GM18861 (cell line): ENCODE data around the gene NUP93.
"Not testable (repeated sequence)": the region's sequence is repeated elsewhere in the genome, so short reads cannot be mapped to it uniquely, and the experiment has no call there.

Source experiments
- ATAC-seq: cut with Tn5 transposase; IDR thresholded peaks from one replicate; pipeline ENCODE4 v1.9.1; 2021; ENCODE audit not compliant: unreplicated experiment

Gene NUP93

GRCh38 chr16:56708525-56709442 lies 21.1 kb upstream of the NUP93 start:
- ATAC-seq: no peak

GRCh38 chr16:56709443-56710040 lies 20.4 kb upstream of the NUP93 start:
- ATAC-seq: no peak

- no peak for ATAC-seq
Measured at GRCh38 chr16:56710181-56710737, 19.7 kb upstream of the NUP93 start.

GRCh38 chr16:56711862-56712261 lies 18.1 kb upstream of the NUP93 start:
- no peak for ATAC-seq

- no peak for ATAC-seq
Measured at GRCh38 chr16:56713794-56714193, 16.1 kb upstream of the NUP93 start.

GRCh38 chr16:56715126-56715525 lies 14.8 kb upstream of the NUP93 start:
- no peak for ATAC-seq

- ATAC-seq: no peak
Measured at GRCh38 chr16:56716761-56717160, 13.2 kb upstream of the NUP93 start.

GRCh38 chr16:56717532-56717931 lies 12.4 kb upstream of the NUP93 start:
- ATAC-seq: not testable (repeated sequence)

- ATAC-seq: no peak
Measured at GRCh38 chr16:56722200-56722842, 7.6 kb upstream of the NUP93 start.

GRCh38 chr16:56724191-56724590 lies 5.7 kb upstream of the NUP93 start:
- no peak for ATAC-seq

GRCh38 chr16:56726283-56726682 lies 3.6 kb upstream of the NUP93 start:
- ATAC-seq: no peak

- no peak for ATAC-seq
Measured at GRCh38 chr16:56726926-56727325, 3.0 kb upstream of the NUP93 start.

- no peak for ATAC-seq
Measured at GRCh38 chr16:56728027-56728426, 1.9 kb upstream of the NUP93 start.

GRCh38 chr16:56728980-56729734 lies 772 bp upstream of the NUP93 start:
- ATAC-seq: no peak

- ATAC-seq: peak; percentile 55
Measured at GRCh38 chr16:56732366-56732765, 2.4 kb downstream of the NUP93 start.

- ATAC-seq: no peak
Measured at GRCh38 chr16:56732832-56733231, 2.9 kb downstream of the NUP93 start.

- no peak for ATAC-seq
Measured at GRCh38 chr16:56734429-56734828, 4.5 kb downstream of the NUP93 start.

GRCh38 chr16:56736476-56736875 lies 6.5 kb downstream of the NUP93 start:
- no peak for ATAC-seq

- no peak for ATAC-seq
Measured at GRCh38 chr16:56737539-56737938, 7.6 kb downstream of the NUP93 start.

- no peak for ATAC-seq
Measured at GRCh38 chr16:56738221-56738620, 8.3 kb downstream of the NUP93 start.

GRCh38 chr16:56739378-56739777 lies 9.4 kb downstream of the NUP93 start:
- not testable (repeated sequence) for ATAC-seq
